ENCODE results near the gene EFHC1. TPM values are rescaled to one million over a fixed set of nuclear protein-coding genes. Genes with fewer than 3 reads are reported as not detected.

EFHC1 gene
- total RNA-seq, 4 donors from 2014 or later = 0.46 to 9.3 (median 1.5) TPM

- H3K27me3 ChIP-seq = no peaks in the 10 kb centered on the region
- H3K4me1 ChIP-seq = peaks cover 9 to 13% of the 10 kb centered on the region in 2 donors
- DNase-seq (no peak), ATAC-seq (no peak)
- H3K9me3 ChIP-seq = no peaks in the 10 kb centered on the region
- H3K27ac ChIP-seq = peak overlapping the region in 3 of 4 donors; percentile 77 to 84 (median 80)
- intact Hi-C loops (cut with DNase I; ENCODE audit: low total_unique reads) = loop anchor here (1.0 to 10.0 kb wide), 4 partner anchors 78 to 574 kb away; partner anchors contain the start of genes GSTA4, MCM3 and TRAM2
- H3K4me3 ChIP-seq = peak overlapping the region; percentile 70 to 91 (median 85)
- in situ Hi-C loops (cut with MboI; ENCODE audit: low sequenced_read_pairs in 4 of 4) = loop anchor here in 2 of 4 donors (5.0 to 25.0 kb wide), 2 partner anchors 76 to 566 kb away; partner anchors contain the start of gene GSTA4 (in 2 of the 2)
- H3K36me3 ChIP-seq = no peaks in the 10 kb centered on the region
- no peak for TF ChIP-seq POLR2A (IDR thresholded peaks at IDR 0.05)
Observed at GRCh38 chr6:52420668-52421358, 671 bp downstream of the EFHC1 start.

DNA sequence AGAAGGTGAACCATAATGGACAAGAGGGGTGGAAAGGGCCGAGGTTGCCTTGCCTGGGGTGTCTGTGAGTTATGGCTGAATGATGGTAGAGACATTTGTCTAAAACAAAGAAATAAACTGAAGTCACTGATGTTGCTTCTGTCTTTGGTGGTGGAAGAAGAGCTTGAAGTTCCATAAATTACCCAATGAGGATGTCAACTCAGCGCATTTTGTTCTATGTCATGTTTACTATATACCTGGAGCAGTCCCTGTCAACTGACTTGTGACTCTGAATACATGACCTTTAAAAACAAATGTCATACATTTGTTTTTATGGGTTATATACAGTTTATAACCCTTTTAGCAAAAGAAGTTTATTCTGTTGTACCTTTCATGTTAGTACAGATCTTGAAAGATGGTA lies 2.0 kb downstream of the EFHC1 start:
- Histone ChIP-seq H3K4me1 (peaks cover 9 to 13% of the 10 kb centered on the region in 2 donors), H3K4me3 (no peak overlapping the region), H3K36me3 (no peaks in the 10 kb centered on the region), H3K27ac (no peak overlapping the region), H3K9me3 (no peaks in the 10 kb centered on the region), H3K27me3 (no peaks in the 10 kb centered on the region)
- DNase-seq (no peak), ATAC-seq (no peak)
- intact Hi-C loops (cut with DNase I; ENCODE audit: low total_unique reads) = loop anchor here (10.0 kb wide), 1 partner anchor 137 kb away; the partner anchor contains the start of gene MCM3
- in situ Hi-C loops (cut with MboI; ENCODE audit: low sequenced_read_pairs in 4 of 4) = loop anchor here in 2 of 4 donors (5.0 to 25.0 kb wide), 2 partner anchors 75 to 565 kb away; partner anchors contain the start of gene GSTA4 (in 2 of the 2)
- no peak for TF ChIP-seq POLR2A (IDR thresholded peaks at IDR 0.05)
- TF ChIP-seq, protein P1, sequence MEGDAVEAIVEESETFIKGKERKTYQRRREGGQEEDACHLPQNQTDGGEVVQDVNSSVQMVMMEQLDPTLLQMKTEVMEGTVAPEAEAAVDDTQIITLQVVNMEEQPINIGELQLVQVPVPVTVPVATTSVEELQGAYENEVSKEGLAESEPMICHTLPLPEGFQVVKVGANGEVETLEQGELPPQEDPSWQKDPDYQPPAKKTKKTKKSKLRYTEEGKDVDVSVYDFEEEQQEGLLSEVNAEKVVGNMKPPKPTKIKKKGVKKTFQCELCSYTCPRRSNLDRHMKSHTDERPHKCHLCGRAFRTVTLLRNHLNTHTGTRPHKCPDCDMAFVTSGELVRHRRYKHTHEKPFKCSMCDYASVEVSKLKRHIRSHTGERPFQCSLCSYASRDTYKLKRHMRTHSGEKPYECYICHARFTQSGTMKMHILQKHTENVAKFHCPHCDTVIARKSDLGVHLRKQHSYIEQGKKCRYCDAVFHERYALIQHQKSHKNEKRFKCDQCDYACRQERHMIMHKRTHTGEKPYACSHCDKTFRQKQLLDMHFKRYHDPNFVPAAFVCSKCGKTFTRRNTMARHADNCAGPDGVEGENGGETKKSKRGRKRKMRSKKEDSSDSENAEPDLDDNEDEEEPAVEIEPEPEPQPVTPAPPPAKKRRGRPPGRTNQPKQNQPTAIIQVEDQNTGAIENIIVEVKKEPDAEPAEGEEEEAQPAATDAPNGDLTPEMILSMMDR (IDR thresholded peaks at IDR 0.05 in 4 of 5, conservative IDR thresholded peaks at IDR 0.05 in 1 of 5) = no peak

- intact Hi-C loops (cut with DNase I; ENCODE audit: low total_unique reads) = loop anchor here (10.0 kb wide), 1 partner anchor 139 kb away; the partner anchor contains the start of gene MCM3
- no peaks in the 10 kb centered on the region for H3K36me3 ChIP-seq
- no peak overlapping the region for H3K4me3 ChIP-seq
- ATAC-seq (no peak), DNase-seq (no peak)
- no peaks in the 10 kb centered on the region for H3K27me3 ChIP-seq
- H3K4me1 ChIP-seq = peaks cover 9 to 13% of the 10 kb centered on the region in 2 donors
- H3K9me3 ChIP-seq = no peaks in the 10 kb centered on the region
- in situ Hi-C loops (cut with MboI; ENCODE audit: low sequenced_read_pairs in 4 of 4) = loop anchor here in 2 of 4 donors (5.0 to 25.0 kb wide), 2 partner anchors 74 to 564 kb away; partner anchors contain the start of gene GSTA4 (in 2 of the 2)
- H3K27ac ChIP-seq = peak overlapping the region in 3 of 4 donors; percentile 39 to 60 (median 43)
- TF ChIP-seq POLR2A (IDR thresholded peaks at IDR 0.05) = no peak
- TF ChIP-seq, protein P1 (IDR thresholded peaks at IDR 0.05 in 4 of 5, conservative IDR thresholded peaks at IDR 0.05 in 1 of 5) = no peak
Observed at GRCh38 chr6:52423448-52423847, 3.3 kb downstream of the EFHC1 start.

GRCh38 chr6:52423971-52424381 lies 3.8 kb downstream of the EFHC1 start:
- DNase-seq (no peak), ATAC-seq (no peak)
- intact Hi-C loops (cut with DNase I; ENCODE audit: low total_unique reads) = loop anchor here (10.0 kb wide), 1 partner anchor 139 kb away; the partner anchor contains the start of gene MCM3
- H3K27me3 ChIP-seq = no peaks in the 10 kb centered on the region
- in situ Hi-C loops (cut with MboI; ENCODE audit: low sequenced_read_pairs in 4 of 4) = loop anchor here in 2 of 4 donors (5.0 to 25.0 kb wide), 2 partner anchors 73 to 563 kb away; partner anchors contain the start of gene GSTA4 (in 2 of the 2)
- TF ChIP-seq, protein P1 (IDR thresholded peaks at IDR 0.05 in 4 of 5, conservative IDR thresholded peaks at IDR 0.05 in 1 of 5) = no peak
- no peak for TF ChIP-seq POLR2A (IDR thresholded peaks at IDR 0.05)
- H3K9me3 ChIP-seq = no peaks in the 10 kb centered on the region
- H3K27ac ChIP-seq = peak overlapping the region in 3 of 4 donors; percentile 39 to 60 (median 43)
- H3K4me1 ChIP-seq = peaks cover 9 to 13% of the 10 kb centered on the region in 2 donors
- H3K36me3 ChIP-seq = no peaks in the 10 kb centered on the region
- no peak overlapping the region for H3K4me3 ChIP-seq

GRCh38 chr6:52424513-52424912 lies 4.4 kb downstream of the EFHC1 start:
- intact Hi-C loops (cut with DNase I; ENCODE audit: low total_unique reads) = loop anchor here (10.0 kb wide), 1 partner anchor 140 kb away; the partner anchor contains the start of gene MCM3

More at GRCh38 chr6:52424513-52424912, 4.4 kb downstream of the EFHC1 start:
- ATAC-seq (no peak), DNase-seq (no peak)
- no peak for TF ChIP-seq POLR2A (IDR thresholded peaks at IDR 0.05)
- TF ChIP-seq, protein P1 (IDR thresholded peaks at IDR 0.05 in 4 of 5, conservative IDR thresholded peaks at IDR 0.05 in 1 of 5) = no peak
- no peak overlapping the region for H3K4me3 ChIP-seq
- peaks cover 9 to 10% of the 10 kb centered on the region in 2 donors for H3K4me1 ChIP-seq
- H3K36me3 ChIP-seq = no peaks in the 10 kb centered on the region
- H3K27ac ChIP-seq = peak overlapping the region in 1 of 4 donors; percentile 60
- H3K27me3 ChIP-seq = no peaks in the 10 kb centered on the region
- H3K9me3 ChIP-seq = no peaks in the 10 kb centered on the region
- in situ Hi-C loops (cut with MboI; ENCODE audit: low sequenced_read_pairs in 4 of 4) = loop anchor here in 2 of 4 donors (5.0 to 25.0 kb wide), 2 partner anchors 73 to 563 kb away; partner anchors contain the start of gene GSTA4 (in 2 of the 2)
